Astrocyte (in vitro differentiated cells and primary cell): Measurements from ENCODE around the gene OR10K2.

ENCODE experiments used
- CTCF ChIP-seq: IDR thresholded peaks from 2 replicates; pipeline ENCODE4 v1.5.1; 2011; ENCODE audit warnings: low read depth, mild to moderate bottlenecking, inconsistent platforms, low read length, moderate library complexity; ENCODE audit not compliant: insufficient read depth
- EZH2 ChIP-seq: IDR thresholded peaks from 2 replicates; pipeline ENCODE4 v1.6.1; 2012; ENCODE audit warnings: mild to moderate bottlenecking, low read length, inconsistent platforms; ENCODE audit not compliant: insufficient read depth

- no peak for TF ChIP-seq EZH2
- no peak for TF ChIP-seq CTCF
These were observed 27.1 kb downstream of the OR10K2 start, which contains the start of gene OR10T2 for GRCh38 chr1:158398818-158399514.
